Tibial nerve (tissue), 3 donors: Measurements from ENCODE around the gene GPC5.

Source experiments
- CTCF ChIP-seq, 5 experiments: fragments of 200-600 bp in 3 of 5; fragments of 450-650 bp in 2 of 5; sonication (generic) in 3 of 5; IDR thresholded peaks; one replicate each; pipeline ENCODE4 v1.5.1; 2016 to 2019; ENCODE audit warnings: antibody characterized with exemption in 5 of 5, mild to moderate bottlenecking in 3 of 5, moderate library complexity in 2 of 5
- POLR2A ChIP-seq, 2 donors: fragments of 450-650 bp; IDR thresholded peaks; one replicate each; pipeline ENCODE4 v1.6.1; 2017; ENCODE audit warnings: antibody characterized with exemption in 2 of 2, mild to moderate bottlenecking in 2 of 2, moderate library complexity in 2 of 2

DNA sequence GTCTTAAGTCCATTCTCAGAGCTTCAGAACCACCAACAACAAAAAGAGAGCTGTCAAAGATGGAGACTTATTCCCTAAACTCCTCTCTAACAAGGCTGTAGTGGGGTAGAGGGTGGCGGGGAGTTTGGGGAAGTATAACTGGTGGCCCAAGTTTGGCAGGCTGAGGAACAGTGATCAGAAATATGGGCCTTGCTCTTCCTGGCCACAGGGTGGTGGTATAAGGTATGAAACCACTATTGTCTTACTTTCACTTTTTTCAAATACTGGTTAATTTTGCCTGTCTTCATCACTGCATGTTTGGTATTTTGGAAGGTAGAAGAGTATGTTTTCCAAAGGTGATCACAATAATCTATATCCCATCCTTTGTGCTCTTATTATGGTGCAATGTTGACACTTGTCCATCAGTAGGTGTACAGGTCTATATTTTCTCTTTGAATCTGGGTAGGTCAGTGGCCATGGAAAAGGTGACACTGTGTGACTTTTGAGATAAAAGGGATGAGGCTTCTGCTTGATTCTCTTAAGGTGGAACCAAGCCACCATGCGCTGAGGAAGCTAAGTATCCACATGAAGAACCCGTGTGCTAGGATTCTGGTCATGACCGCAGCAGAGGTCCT, 23.2 kb upstream of the GPC5 start:
- no peak for TF ChIP-seq POLR2A (IDR thresholded peaks at IDR 0.05)
- TF ChIP-seq CTCF (IDR thresholded peaks at IDR 0.05), result peak in 3 of 5 experiments; percentile 24 to 30 (median 26)
